Measurements from ENCODE around the gene MAGEF1. TPM values are rescaled to one million over a fixed set of nuclear protein-coding genes. Genes with fewer than 3 reads are reported as not detected.

MAGEF1 gene
- total RNA-seq, 2 experiments from 2014 or later = 20.6 to 22.5 TPM

DNA sequence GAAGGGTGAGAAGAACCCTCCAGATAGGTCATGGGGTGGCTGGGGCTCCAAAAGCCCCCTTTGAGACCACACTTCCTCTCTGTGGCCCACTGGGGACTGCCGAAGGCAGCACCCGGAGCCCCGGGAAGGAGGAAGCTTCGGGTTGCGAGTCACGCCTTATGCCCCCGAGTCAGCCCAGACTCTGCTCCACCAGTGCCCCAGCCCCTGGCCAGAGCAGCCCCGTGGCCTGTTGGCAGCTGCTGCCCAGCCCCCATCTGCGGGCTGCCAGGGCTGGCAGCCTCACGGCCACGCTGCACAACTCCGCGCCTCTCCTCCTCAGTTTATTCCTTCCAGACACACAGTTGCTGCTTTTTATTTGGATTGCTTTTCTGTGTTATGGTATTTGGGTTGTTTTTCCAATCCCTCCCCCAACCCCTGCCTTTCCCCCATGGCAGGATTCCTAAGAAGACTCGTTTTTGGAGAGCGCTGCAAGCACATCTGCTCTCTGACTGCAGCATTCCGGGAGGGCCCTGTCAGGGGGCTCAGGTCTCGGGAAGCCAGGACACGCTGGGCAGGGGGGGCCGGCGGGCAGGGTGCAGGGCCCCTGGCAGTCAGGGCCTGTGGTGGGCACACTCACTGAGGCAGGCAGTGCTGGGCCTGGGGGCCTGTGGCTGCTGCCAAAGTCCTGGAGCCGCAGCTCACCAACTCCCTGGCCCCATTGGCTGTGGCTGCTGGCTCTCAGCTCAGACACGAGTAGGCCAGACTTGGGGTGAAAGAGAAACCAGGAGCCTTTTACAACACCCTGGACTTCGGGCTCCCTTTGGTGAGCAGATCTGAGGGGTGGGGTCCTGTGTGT lies 20.2 kb downstream of the MAGEF1 start:
- POLR2A ChIA-PET = interaction anchor here (0.7 kb wide), 1 partner anchor 13 kb away, joined by 4 read pairs; no protein-coding TSS in a partner anchor
- intact Hi-C loops (cut with micrococcal nuclease) = no loop called here
- no peaks in the 10 kb centered on the region for H3K4me1 Mint-ChIP-seq (ENCODE audit: low read depth)

DNA sequence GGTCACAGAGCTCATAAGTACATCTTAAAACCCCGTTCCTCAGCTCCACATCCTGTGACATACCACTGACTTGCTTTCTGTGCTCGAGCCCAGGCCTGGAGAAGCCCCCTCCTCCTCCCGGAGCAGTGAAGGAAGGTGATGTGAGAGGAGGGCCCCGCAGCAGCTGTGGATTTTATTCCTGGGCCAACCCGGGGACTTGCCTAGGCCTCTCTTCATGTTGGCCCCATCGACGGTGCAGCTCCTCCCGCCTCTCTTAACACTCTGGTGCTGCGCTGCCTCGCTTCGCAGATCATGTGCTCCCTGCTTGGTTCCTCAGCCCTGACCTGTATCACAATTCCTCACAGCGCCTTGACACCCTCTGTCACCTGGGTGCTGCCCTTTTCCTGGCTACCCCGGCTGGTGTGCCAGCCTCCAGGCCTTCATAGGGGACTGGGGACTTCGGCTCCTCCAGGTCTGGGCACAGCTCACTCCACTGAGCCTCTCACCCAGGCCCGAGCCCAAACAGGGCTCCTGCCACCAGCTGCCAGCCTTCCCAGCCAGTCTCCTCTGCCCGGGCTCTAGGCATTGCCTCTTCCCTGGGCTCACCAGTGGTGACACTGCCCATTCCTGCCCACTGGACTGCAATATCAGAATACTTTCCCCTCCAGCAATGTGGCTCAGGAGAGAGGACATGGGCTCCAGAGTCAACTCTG lies 21.5 kb downstream of the MAGEF1 start:
- CTCF ChIA-PET = no interaction called here
- no peak overlapping the region for H3K27ac Mint-ChIP-seq

More for the DNA sequence above, 20.2 kb downstream of the MAGEF1 start:
- peaks cover 5% of the 10 kb centered on the region for H3K27me3 Mint-ChIP-seq
- H3K9me3 Mint-ChIP-seq = no peaks in the 10 kb centered on the region
- CTCF ChIA-PET = no interaction called here
- DNase-seq = no peak
- H3K4me3 Mint-ChIP-seq = no peak overlapping the region
- H3K36me3 Mint-ChIP-seq = no peaks in the 10 kb centered on the region
- no peak overlapping the region for H3K27ac Mint-ChIP-seq

DNA sequence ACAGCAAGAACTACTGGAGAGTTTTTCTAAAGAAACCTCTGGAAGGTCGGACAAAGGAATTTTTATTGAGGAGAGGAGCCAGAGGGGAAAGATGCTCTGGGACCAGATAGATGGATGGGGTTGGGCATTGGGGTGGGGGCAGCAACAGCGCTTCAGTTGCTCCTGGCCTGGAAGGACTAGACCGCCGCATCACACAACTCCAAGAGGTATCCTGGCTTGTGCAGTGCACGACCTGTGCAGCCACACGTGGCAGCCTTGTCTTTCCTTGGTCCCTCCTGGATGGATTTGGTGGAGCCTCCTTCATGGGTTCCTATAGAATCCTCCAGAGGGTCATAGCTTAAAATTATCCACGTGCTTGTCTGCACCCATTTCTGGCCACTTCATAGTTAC lies 23.0 kb downstream of the MAGEF1 start:
- no peaks in the 10 kb centered on the region for H3K4me1 Mint-ChIP-seq (ENCODE audit: low read depth)
- H3K27ac Mint-ChIP-seq = no peak overlapping the region
- intact Hi-C loops (cut with micrococcal nuclease) = no loop called here
- CTCF ChIA-PET = interaction anchor here (0.5 kb wide), 1 partner anchor 820 kb away, joined by 3 read pairs; no protein-coding TSS in a partner anchor
- POLR2A ChIA-PET = no interaction called here
- no peaks in the 10 kb centered on the region for H3K36me3 Mint-ChIP-seq
- DNase-seq = no peak
- H3K9me3 Mint-ChIP-seq = no peaks in the 10 kb centered on the region
- no peak overlapping the region for H3K4me3 Mint-ChIP-seq
- no peaks in the 10 kb centered on the region for H3K27me3 Mint-ChIP-seq

More for the DNA sequence above, 21.5 kb downstream of the MAGEF1 start:
- H3K9me3 Mint-ChIP-seq = no peaks in the 10 kb centered on the region
- intact Hi-C loops (cut with micrococcal nuclease) = no loop called here
- no peaks in the 10 kb centered on the region for H3K36me3 Mint-ChIP-seq
- DNase-seq = no peak
- POLR2A ChIA-PET = no interaction called here
- H3K27me3 Mint-ChIP-seq = peaks cover 5% of the 10 kb centered on the region
- no peak overlapping the region for H3K4me3 Mint-ChIP-seq
- H3K4me1 Mint-ChIP-seq (ENCODE audit: low read depth) = no peaks in the 10 kb centered on the region

- Mint-ChIP-seq H3K4me3 (no peak overlapping the region), H3K27me3 (no peaks in the 10 kb centered on the region), H3K27ac (no peak overlapping the region), H3K36me3 (no peaks in the 10 kb centered on the region), H3K9me3 (no peaks in the 10 kb centered on the region), H3K4me1 (ENCODE audit: low read depth) (no peaks in the 10 kb centered on the region)
- intact Hi-C loops (cut with micrococcal nuclease) = no loop called here
- no peak for DNase-seq
- ChIA-PET CTCF (interaction anchor here (0.5 kb wide), 1 partner anchor 820 kb away, joined by 3 read pairs; no protein-coding TSS in a partner anchor), POLR2A (no interaction called here)
Observed at GRCh38 chr3:184688251-184688881, 23.5 kb downstream of the MAGEF1 start.

- intact Hi-C loops (cut with micrococcal nuclease) = no loop called here
- CTCF ChIA-PET = no interaction called here
Observed at GRCh38 chr3:184687363-184688015, 24.4 kb downstream of the MAGEF1 start.

DNA sequence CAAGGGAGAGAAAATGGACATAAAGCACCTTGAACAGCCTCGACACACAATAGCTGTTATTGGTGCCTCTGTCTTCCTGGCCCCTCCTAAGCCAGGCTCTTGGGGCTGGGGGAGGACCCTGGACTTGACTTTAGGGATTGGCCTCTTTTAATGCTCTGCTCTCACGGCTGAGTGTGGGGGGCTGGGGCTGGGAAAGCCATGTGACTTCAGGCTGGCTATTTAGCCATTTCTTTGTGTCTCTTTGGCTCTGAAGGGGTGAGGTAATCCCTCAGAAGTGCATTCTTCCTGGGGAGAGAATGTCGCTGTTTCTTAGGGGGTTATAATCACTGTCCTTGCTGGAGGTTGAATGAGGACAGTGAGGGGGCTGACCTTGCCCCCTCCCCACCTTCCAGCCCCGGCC lies 26.2 kb downstream of the MAGEF1 start:
- intact Hi-C loops (cut with micrococcal nuclease) = no loop called here

More at GRCh38 chr3:184687363-184688015, 24.4 kb downstream of the MAGEF1 start:
- Mint-ChIP-seq H3K9me3 (no peaks in the 10 kb centered on the region), H3K27me3 (no peaks in the 10 kb centered on the region), H3K27ac (no peak overlapping the region), H3K36me3 (no peaks in the 10 kb centered on the region), H3K4me1 (ENCODE audit: low read depth) (no peaks in the 10 kb centered on the region), H3K4me3 (no peak overlapping the region)
- no peak for DNase-seq
- POLR2A ChIA-PET = no interaction called here

DNA sequence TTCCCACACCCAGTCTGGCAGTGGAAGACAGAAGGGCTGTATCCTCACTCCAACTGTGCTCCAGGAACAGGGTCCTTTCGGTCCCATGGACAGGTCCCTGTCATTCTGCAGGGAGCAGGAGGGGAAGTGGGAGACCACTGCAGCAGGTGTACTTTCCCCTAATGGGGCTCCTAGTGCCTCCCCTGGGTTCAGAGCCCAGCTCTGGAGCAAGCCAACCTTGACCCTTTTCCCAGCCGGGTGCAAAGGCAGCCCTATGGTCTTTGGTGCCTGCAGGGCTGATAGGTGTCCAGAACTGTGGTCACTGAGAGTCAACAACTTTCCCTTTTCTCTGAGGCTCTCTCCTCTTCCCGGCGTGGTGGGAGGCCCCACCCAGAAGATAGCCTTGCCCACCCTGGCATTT lies 26.8 kb downstream of the MAGEF1 start:
- Mint-ChIP-seq H3K27ac (no peak overlapping the region), H3K4me1 (ENCODE audit: low read depth) (no peaks in the 10 kb centered on the region), H3K4me3 (no peak overlapping the region), H3K36me3 (no peaks in the 10 kb centered on the region), H3K9me3 (no peaks in the 10 kb centered on the region), H3K27me3 (no peaks in the 10 kb centered on the region)
- intact Hi-C loops (cut with micrococcal nuclease) = no loop called here
- CTCF ChIA-PET = no interaction called here
- DNase-seq = no peak
- POLR2A ChIA-PET = no interaction called here

More for the DNA sequence above, 26.2 kb downstream of the MAGEF1 start:
- no peaks in the 10 kb centered on the region for H3K36me3 Mint-ChIP-seq
- no peak overlapping the region for H3K27ac Mint-ChIP-seq
- POLR2A ChIA-PET = no interaction called here
- H3K4me1 Mint-ChIP-seq (ENCODE audit: low read depth) = no peaks in the 10 kb centered on the region
- H3K27me3 Mint-ChIP-seq = no peaks in the 10 kb centered on the region
- no peak for DNase-seq
- CTCF ChIA-PET = no interaction called here
- no peaks in the 10 kb centered on the region for H3K9me3 Mint-ChIP-seq
- no peak overlapping the region for H3K4me3 Mint-ChIP-seq

- Mint-ChIP-seq H3K27ac (no peak overlapping the region), H3K4me3 (no peak overlapping the region), H3K4me1 (ENCODE audit: low read depth) (no peaks in the 10 kb centered on the region), H3K9me3 (no peaks in the 10 kb centered on the region), H3K36me3 (no peaks in the 10 kb centered on the region), H3K27me3 (no peaks in the 10 kb centered on the region)
- intact Hi-C loops (cut with micrococcal nuclease) = no loop called here
- ChIA-PET CTCF (no interaction called here), POLR2A (no interaction called here)
- no peak for DNase-seq
Observed at GRCh38 chr3:184683900-184684560, 27.8 kb downstream of the MAGEF1 start.

DNA sequence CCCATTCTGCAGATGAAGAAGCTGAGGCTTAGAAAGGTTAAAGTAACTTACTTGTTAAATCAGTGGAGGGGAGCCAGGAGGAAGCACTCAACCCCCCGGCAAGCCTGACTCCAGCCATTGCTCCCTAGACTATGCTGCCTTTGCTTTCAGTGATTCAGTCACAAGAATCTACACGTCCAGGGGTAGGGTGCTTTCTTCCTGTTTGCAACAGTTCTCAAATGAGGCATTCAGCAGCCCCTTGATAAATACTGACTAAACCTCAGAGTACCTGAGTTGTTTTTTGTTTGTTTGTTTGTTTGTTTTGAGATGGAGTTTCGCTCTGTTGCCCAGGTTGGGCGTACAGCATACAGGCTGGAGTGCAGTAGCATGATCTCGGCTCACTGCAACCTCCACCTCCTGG lies 28.6 kb downstream of the MAGEF1 start:
- Mint-ChIP-seq H3K4me3 (no peak overlapping the region), H3K4me1 (ENCODE audit: low read depth) (no peaks in the 10 kb centered on the region), H3K36me3 (no peaks in the 10 kb centered on the region), H3K27me3 (no peaks in the 10 kb centered on the region), H3K27ac (no peak overlapping the region), H3K9me3 (no peaks in the 10 kb centered on the region)
- no peak for DNase-seq
- ChIA-PET CTCF (no interaction called here), POLR2A (no interaction called here)
- intact Hi-C loops (cut with micrococcal nuclease) = no loop called here

GRCh38 chr3:184682671-184683070 lies 29.2 kb downstream of the MAGEF1 start:
- Mint-ChIP-seq H3K4me1 (ENCODE audit: low read depth) (no peaks in the 10 kb centered on the region), H3K36me3 (no peaks in the 10 kb centered on the region), H3K4me3 (no peak overlapping the region), H3K9me3 (no peaks in the 10 kb centered on the region), H3K27me3 (no peaks in the 10 kb centered on the region), H3K27ac (no peak overlapping the region)
- intact Hi-C loops (cut with micrococcal nuclease) = no loop called here
- ChIA-PET CTCF (no interaction called here), POLR2A (no interaction called here)
- no peak for DNase-seq

- no peaks in the 10 kb centered on the region for H3K9me3 Mint-ChIP-seq
- intact Hi-C loops (cut with micrococcal nuclease) = no loop called here
- CTCF ChIA-PET = no interaction called here
Observed at GRCh38 chr3:184680385-184681345, 31.2 kb downstream of the MAGEF1 start.

More at GRCh38 chr3:184680385-184681345, 31.2 kb downstream of the MAGEF1 start:
- no peak for DNase-seq
- POLR2A ChIA-PET = no interaction called here
- H3K4me1 Mint-ChIP-seq (ENCODE audit: low read depth) = no peaks in the 10 kb centered on the region
- H3K27me3 Mint-ChIP-seq = peaks cover 9% of the 10 kb centered on the region
- no peak overlapping the region for H3K4me3 Mint-ChIP-seq
- no peak overlapping the region for H3K27ac Mint-ChIP-seq
- no peaks in the 10 kb centered on the region for H3K36me3 Mint-ChIP-seq

Measured in activated CD4-positive, alpha-beta memory T cell treated with anti-CD3 and anti-CD28 coated beads for 36 hours (primary cell).